ENCODE data around the gene TP53AIP1. TPM values are rescaled to one million over a fixed set of nuclear protein-coding genes. Genes with fewer than 3 reads are reported as not detected.

The TP53AIP1 gene
- total and polyA plus RNA-seq, 9 of the 15 experiments (the other 6 are each of a cell fraction or from before 2014, with no cell fraction given): not detected

GRCh38 chr11:128903248-128904061 lies 39.2 kb downstream of the TP53AIP1 start:
- POLR2A ChIA-PET: interaction anchor here (0.6 kb wide), 1 partner anchor 42 kb away, joined by 3 read pairs; no protein-coding TSS in a partner anchor
- TF ChIP-seq PPARD (CRISPR knock-in tag; IDR thresholded peaks at IDR 0.05): no peak
- no peak for TF ChIP-seq TCF3 (CRISPR knock-in tag; IDR thresholded peaks at IDR 0.05)
- TF ChIP-seq TCF7 (IDR thresholded peaks at IDR 0.05; ENCODE audit: borderline replicate concordance): no peak
- no peak for TF ChIP-seq ZNF212 (CRISPR knock-in tag; IDR thresholded peaks at IDR 0.05)
- no peak for TF ChIP-seq OTX1 (CRISPR knock-in tag; IDR thresholded peaks at IDR 0.05)
- no peak for TF ChIP-seq CHAMP1 (IDR thresholded peaks at IDR 0.05)
- TF ChIP-seq PRMT5 (CRISPR knock-in tag; IDR thresholded peaks at IDR 0.05): no peak
- no peak for TF ChIP-seq KLF10 (CRISPR knock-in tag; IDR thresholded peaks at IDR 0.05)
- TF ChIP-seq ZBED1 (IDR thresholded peaks at IDR 0.05): no peak
- TF ChIP-seq TCFL5 (CRISPR knock-in tag; conservative IDR thresholded peaks at IDR 0.05): no peak
- TF ChIP-seq ARID2 (IDR thresholded peaks at IDR 0.05): no peak
- no peak for TF ChIP-seq SMARCB1 (IDR thresholded peaks at IDR 0.05; ENCODE audit: insufficient read length, low read depth)
- no peak for TF ChIP-seq SLC30A9 (CRISPR knock-in tag; IDR thresholded peaks at IDR 0.05)
- no peak for TF ChIP-seq STAT6 (CRISPR knock-in tag; IDR thresholded peaks at IDR 0.05)
- TF ChIP-seq ZNF717 (CRISPR knock-in tag; IDR thresholded peaks at IDR 0.05): no peak
- TF ChIP-seq ZNF347 (CRISPR knock-in tag; IDR thresholded peaks at IDR 0.05; ENCODE audit: low read depth): no peak

More at GRCh38 chr11:128903248-128904061, 39.2 kb downstream of the TP53AIP1 start:
- BruUV-seq (replicated peaks): no TSS peak
- no peak for ATAC-seq
- Histone ChIP-seq H3K9ac (ENCODE audit: insufficient read depth in 1 of 2, low read depth in 2 of 2, low read length in 2 of 2) (no peak overlapping the region), H3K79me2 (ENCODE audit: control insufficient read depth, insufficient read depth, low read length) (no peaks in the 10 kb centered on the region), H3K27ac (ENCODE audit: extremely low read depth, low read depth, low read length) (no peak overlapping the region), H3K9me1 (ENCODE audit: control insufficient read depth, insufficient read depth, low read length) (no peaks in the 10 kb centered on the region), H3K27me3 (ENCODE audit: control insufficient read depth in 2 of 2, insufficient read depth in 2 of 2, low read length in 2 of 2) (peaks cover 11 to 36% of the 10 kb centered on the region in 2 experiments; a peak in 4 of 5 replicates), H3K9me3 (replicated peaks; ENCODE audit: control insufficient read depth, insufficient read depth, low read depth, low read length) (no peaks in the 10 kb centered on the region), H3K4me3 (no peak overlapping the region), H2AFZ (ENCODE audit: low read depth, low read length) (no peak overlapping the region), H4K20me1 (replicated peaks; ENCODE audit: control insufficient read depth, insufficient read depth, low read length) (no peaks in the 10 kb centered on the region; the same call in 1 of the 2 replicates), H3K4me1 (replicated peaks in 1 of 2; ENCODE audit: control insufficient read depth in 2 of 2, insufficient read depth in 2 of 2, low read length in 2 of 2) (0 out of 5 replicates have a peak, but pooled peaks cover 0 to 4% of the 10 kb centered on the region in 2 experiments), H3K36me3 (ENCODE audit: control insufficient read depth, insufficient read depth, low read length) (no peaks in the 10 kb centered on the region), H3K4me2 (ENCODE audit: insufficient read depth, low read length) (no peak overlapping the region)
- CTCF ChIA-PET (ENCODE audit: low intra/inter-chr PET ratio): no interaction called here
- intact Hi-C loops (cut with micrococcal nuclease) (no loop called here), in situ Hi-C loops (cut with MboI) (no loop called here)
- WGBS (ENCODE audit: insufficient coverage, low coverage, missing lambda C conversion rate): 2% methylated on average over 17 of the region's 17 CpGs
- FAIRE-seq: no peak
- no peak for DNase-seq (ENCODE audit: extremely low read depth in 1 of 4, low spot score in 3 of 4)

All from K562 (cell line).